Adipose tissue (tissue), 3 donors: ENCODE measurements around the gene USP47. TPM values are rescaled to one million over a fixed set of nuclear protein-coding genes. Genes with fewer than 3 reads are reported as not detected.
A peak's percentile ranks its signal among the peaks of the same experiment; 100 is the strongest.

Experiments used
- H3K27ac ChIP-seq: one replicate; pipeline ENCODE4 v1.5.1; 2013; ENCODE audit warnings: low read depth, low read length
- whole genome bisulfite sequencing, 3 donors: extraction: QIAGEN DNeasy Blood & Tissue Kit; methylation state at CpG; one replicate each; pipeline ENCODE4 v1.1.7; 2013; 5-methylcytosine and 5-hydroxymethylcytosine counted together
- polyA plus RNA-seq, 3 donors: library from polyadenylated mRNA; stranded (reverse); fragments of 200-250 nt; gene quantifications; one replicate each; pipeline ENCODE4 v1.2.3, GENCODE V29; 2013
- donor health status: healthy with polysubstance abuse.
- donor health status: Bipolar disorder and iron deficiency.
- donor health status: healthy.

The USP47 gene
- polyA plus RNA-seq, 3 donors, result 15.8 to 25.1 (median 18.3) TPM

DNA sequence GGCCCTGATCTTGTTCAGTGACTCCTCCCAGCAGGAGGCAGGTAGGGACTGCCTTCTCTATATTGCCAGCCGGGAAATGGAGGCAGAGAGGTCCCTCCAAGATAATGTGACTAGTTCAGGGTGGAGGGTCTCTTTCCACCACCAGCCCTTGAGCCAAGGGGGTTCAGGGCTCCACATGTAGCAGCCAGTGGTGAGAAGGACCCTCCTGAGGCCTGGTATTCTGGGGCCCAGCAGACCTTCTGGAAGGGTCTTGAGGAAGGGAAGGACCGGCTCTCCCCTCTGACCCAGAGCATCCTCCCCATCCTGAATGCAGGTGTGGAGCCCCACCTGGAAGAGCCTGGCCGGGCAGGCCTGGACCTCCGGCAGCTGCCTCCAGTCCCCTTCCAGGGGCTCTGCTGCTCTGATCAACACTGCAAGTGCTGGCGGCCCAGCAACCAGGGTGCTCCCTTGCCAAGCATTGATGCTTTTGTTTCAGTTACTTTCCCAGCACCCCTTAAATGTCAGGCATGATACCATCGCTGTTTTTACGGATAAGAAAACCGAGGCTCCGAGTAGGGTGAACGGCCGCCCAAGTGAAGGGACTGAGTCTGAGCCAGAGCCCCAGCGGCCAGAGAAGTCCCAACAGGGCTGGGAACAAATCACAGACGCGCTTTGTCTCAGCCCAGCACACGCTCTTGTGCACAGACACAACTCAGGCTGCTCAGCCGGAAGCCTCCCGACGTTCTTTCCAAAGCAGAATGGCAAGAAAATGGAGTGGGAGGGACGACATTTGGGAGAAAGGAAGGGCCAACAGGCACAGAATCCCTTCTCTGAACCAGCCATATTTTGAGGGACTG lies 127.8 kb downstream of the USP47 start:
- H3K27ac ChIP-seq, result no peak overlapping the region

DNA sequence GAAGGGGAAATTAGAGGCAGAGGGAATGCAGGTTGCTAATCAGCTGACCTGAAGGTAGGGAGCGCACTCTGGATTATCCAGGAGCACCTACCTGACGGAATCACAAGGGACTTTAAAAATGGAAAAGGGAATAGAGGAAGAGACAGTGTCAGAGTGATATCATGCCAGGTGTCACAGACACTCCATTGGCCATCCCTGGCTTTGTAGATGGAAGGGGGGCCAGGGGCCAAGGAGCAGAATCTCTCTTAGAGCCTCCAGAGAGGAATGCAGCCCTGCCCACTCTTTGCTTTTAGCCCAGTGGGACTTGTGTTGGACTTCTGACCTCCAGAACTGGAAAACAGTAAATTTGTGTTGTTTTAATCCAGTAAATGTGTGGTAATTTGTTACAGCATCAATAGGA lies 128.8 kb downstream of the USP47 start:
- no peak overlapping the region for H3K27ac ChIP-seq
- WGBS, 3 donors, result 79 to 99% (median 98%) methylated on average over 2 of the region's 2 CpGs

More for the DNA sequence above, 127.8 kb downstream of the USP47 start:
- 87 to 89% (median 88%) methylated on average over 19 of the region's 19 CpGs for WGBS, 3 donors

DNA sequence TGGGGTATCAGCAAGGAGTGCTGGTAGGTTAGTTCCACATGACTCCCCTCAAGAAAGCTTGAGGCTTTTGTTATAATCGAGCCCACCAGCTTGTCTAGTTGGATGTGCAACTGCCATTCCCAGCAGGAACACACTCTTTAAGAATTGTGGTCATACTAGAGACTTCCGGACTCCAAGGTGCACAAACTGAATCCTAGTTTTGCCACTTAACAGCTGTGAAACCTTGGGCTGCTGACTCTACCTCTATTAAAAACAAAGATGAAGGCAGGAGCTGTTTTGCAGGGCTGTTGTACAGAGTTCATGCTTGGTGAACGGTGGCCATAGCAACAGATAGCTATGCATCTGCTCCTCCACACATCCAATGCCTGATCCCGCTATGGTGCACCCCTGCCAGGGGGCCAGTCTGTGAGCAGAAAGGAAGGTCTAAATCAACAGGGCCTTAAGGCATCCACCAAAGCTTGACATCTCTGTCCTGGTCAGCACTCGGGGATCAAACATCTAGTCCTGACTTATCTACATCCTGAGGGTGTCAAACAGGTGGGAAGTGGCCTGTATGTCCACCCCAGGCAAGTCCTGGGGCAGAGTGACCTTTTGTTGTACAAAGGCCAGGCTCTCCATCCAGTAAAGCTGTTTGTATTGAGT lies 130.3 kb downstream of the USP47 start:
- H3K27ac ChIP-seq, result no peak overlapping the region
- 79 to 94% (median 91%) methylated on average over 5 of the region's 5 CpGs for WGBS, 3 donors

DNA sequence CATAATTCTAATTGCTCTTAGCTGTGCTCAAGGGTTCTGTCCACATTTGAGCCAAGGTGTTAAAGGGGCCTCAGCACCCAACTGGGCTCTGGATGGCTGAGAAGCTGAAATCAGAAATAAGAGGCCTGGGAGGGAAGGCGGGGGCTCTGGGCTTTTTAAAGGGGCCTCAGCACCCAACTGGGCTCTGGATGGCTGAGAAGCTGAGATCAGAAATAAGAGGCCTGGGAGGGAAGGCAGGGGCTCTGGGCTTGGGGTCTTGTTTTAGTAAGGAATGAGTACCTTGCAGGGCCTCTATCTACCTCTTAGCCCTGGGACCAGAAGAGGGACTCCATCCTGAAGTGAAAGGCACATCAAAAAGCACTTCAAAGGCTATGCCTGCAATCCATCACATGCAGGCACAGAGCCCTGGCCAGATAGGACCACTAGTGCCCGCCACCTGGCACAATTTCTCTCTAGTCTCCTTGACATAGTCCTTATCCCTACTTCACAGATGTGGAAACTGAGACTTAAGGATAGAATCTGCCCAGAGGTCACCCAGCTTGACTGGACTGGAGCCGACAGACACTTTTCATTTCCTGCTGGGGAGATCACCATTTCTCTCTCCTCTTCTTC lies 131.1 kb downstream of the USP47 start:
- 63 to 94% (median 65%) methylated on average over 3 of the region's 3 CpGs for WGBS, 3 donors
- no peak overlapping the region for H3K27ac ChIP-seq

DNA sequence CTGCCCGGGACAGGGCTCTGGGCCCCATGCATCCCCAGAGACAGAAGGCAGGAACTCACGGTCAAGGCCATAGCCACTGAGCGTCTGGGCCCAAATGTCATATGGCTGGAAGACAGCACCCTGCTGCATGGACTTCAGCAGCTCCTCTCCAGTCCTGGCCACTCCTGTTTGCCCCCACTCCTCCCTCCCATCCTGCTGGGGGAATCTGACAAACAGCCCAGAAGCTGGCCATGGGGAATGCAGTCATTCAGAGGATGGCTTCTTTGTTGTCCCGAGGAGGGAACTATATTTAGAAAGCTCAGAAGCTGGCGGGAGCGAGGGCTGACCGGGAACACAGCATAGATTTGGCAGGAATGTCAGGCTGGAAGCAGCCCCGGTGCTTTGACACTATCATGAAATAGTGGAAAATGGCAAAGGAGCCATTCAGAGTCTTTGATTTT lies 131.6 kb downstream of the USP47 start:
- no peak overlapping the region for H3K27ac ChIP-seq
- WGBS, 3 donors, result 31 to 42% (median 36%) methylated on average over 8 of the region's 8 CpGs

DNA sequence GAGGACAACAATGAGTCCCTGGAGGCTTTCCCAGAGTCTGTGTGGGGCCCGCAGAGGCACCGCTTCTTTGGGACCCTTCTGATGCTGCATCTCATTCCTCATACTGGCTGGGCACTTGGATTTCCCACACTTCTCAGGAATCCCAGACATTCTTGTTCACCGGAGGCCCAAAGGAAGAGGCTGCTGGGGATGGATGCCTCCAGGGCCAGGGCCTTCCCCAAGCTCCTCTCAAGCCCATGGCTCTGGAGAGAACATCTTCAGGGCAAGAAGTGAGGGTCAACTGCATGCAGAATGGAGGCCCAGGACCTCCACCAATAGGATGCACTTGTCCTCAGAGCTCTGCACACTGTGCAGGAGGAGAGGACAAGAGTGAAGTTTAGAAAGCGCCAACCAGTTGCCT lies 132.1 kb downstream of the USP47 start:
- H3K27ac ChIP-seq, result no peak overlapping the region
- WGBS, 3 donors, result 61 to 76% (median 76%) methylated on average over 4 of the region's 4 CpGs

DNA sequence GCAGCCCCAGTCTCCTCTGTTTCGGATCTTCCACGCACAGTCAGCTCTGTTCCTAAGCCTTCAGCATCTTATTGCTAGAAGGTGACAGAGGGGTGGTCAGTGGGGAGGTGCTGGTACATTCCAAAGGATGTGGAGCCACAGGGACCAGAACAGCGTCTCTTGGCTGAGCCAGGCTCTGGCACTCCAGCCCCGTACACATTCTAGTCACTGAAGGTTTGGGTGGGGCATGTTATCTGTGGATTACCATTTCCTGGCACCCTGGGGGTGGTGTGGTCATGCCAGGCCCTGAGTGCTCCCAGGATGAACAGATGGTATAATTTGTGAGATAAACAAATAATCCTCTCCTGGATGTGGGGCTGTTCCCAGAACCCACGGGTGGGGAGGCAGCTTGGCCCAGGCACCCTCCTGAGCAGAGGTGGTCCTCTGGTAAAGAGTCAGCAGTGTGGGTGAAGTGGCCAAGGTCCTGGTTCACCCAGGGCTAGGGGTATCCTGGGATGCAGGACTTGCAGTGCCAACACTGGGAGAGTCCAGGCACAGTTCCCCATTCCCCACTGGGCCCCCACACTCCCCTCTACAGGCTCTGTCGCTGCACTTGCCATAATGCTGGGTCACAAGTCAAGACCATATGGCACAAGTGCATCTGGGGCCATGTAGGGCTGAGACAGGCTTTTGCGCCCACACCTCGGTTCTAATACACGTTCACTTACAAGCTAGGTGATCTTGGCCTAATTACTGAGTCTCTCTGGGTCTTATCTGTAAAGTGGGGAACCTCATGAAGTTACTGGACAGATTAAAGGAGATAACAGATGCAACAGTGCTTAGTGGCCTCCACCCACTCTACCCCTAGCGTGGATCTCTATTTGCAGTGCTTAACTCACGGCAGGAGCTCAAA lies 133.7 kb downstream of the USP47 start:
- no peak overlapping the region for H3K27ac ChIP-seq
- 80 to 88% (median 82%) methylated on average over 11 of the region's 11 CpGs for WGBS, 3 donors

DNA sequence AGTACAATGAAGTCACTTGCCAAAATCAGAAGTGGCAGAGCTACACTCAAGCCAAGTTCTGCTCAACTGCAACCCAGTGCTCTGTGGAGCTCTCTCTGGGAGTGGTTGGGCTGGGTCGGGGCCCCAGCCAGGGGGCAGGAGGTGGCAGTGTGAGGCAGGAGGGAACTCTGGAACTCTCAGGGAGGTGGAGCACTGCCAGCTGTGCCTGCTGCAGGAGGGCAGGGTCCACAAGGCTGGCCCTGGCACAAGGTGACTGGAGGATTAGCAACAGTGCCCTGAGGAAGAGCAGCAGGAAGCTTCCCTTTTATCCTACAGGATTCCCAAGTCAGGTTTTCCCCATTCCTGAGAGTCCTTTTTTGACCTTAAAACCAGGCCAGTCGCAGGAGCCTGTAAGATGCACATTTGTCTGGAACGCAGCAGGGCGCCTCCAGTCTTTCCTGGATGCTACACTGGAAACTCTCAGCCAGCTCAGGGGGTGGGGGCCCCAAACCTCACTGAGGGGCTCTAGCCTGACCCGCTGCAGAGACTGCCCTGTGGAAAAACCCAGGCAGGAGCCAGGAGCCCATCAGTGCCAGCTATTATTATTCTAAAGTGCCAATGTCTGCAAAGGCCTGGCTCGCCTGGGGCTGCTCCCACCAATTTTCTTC lies 134.8 kb downstream of the USP47 start:
- 52 to 75% (median 61%) methylated on average over 6 of the region's 6 CpGs for WGBS, 3 donors
- H3K27ac ChIP-seq, result no peak overlapping the region

DNA sequence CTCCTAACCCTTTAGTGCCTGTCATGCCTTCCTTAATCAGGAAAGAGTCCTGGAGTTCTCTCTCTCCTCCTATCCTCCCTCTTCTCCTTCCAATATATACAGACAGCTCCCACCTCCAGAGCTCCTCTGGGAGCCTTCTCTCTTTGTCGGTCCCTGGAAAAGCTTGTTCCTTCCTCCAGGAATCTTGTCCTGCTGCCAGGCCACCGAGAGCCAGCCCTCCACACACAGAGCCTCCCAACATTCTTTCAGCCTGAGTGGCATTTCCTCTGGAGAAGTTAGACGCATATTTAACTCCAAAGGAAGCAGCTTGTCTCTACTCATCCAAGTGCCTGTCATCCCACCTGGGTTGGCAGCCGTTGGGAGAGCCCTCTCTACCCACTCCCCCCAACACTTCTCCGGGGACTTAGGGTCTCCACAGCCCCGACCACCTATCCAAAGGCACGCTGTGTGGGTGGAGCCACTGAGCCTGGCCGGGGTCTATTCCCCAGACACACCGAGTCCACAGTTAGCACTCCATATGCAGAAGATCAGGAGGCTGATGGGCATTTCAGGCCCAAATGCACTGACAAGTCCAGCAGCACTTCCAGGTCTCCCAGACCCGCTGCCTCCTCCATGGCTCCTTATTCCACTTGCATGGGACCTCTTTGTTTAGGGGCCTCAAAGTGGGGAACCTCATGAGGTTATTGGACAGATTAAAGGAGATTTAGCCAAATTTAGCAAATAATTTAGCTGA lies 135.6 kb downstream of the USP47 start:
- H3K27ac ChIP-seq, result no peak overlapping the region
- 32 to 58% (median 38%) methylated on average over 10 of the region's 10 CpGs for WGBS, 3 donors

DNA sequence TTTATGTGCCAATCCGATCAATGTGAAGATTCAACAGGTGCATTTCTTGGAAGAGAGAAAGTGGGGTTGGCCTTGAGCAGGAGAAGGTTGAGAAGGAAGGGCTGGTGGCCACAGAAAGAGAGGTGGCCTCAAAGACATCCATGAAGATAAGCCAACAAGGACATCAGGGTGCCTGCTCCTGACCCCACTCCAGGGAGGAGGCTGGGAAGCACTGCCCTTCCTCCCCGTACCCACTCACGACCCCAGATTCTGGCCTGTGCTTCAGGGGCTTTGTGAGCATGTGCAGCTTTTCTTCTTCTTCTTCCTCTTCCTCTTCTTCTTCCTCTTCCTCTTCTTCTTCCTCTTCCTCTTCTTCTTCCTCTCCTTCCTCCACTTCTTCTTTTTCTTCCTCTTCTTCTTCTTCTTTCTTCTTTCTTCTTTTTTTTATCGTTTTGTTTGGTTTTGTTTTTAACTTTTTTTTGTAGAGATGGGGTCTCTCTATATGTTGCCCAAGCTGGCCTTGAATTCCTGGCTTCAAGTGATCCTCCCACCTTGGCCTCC lies 136.4 kb downstream of the USP47 start:
- whole genome bisulfite sequencing, 3 donors, result 81 to 88% (median 84%) methylated on average over 4 of the region's 4 CpGs
- H3K27ac ChIP-seq, result no peak overlapping the region

DNA sequence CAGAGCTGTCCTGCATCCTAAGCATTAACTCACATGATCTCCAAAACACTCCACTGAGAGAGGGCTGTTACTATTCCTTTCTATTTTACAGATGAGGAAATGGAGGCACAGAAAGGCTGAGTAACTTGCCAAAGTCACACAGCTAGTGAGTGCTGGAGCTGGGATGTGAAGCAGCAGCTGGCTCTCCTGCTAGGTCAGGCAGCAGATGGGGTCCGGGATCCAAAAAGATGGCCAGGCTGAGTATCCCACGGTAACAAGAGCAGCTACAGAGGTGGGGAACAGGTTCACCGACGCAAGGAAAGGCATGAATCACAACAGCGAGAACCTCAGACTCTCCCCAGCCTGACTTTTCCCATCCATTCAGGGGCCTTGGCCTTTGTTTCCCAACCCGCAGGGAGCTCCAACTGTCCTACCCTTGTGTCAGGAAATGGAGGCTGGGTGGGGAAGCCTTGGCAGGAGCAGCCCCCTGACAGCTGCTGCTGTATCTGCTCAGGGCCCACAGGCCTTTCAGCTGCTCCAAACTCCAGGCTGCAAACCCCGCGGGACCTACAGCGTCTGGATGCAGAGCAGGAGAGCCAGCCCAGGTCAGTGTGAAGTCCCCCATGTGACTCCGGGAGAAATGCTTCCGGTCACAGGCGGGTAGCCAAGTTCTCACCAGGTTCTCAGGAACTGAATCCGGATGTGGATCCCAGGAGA lies 137.2 kb downstream of the USP47 start:
- H3K27ac ChIP-seq, result peak overlapping the region; percentile 28
- WGBS, 3 donors, result 46 to 58% (median 56%) methylated on average over 13 of the region's 13 CpGs

DNA sequence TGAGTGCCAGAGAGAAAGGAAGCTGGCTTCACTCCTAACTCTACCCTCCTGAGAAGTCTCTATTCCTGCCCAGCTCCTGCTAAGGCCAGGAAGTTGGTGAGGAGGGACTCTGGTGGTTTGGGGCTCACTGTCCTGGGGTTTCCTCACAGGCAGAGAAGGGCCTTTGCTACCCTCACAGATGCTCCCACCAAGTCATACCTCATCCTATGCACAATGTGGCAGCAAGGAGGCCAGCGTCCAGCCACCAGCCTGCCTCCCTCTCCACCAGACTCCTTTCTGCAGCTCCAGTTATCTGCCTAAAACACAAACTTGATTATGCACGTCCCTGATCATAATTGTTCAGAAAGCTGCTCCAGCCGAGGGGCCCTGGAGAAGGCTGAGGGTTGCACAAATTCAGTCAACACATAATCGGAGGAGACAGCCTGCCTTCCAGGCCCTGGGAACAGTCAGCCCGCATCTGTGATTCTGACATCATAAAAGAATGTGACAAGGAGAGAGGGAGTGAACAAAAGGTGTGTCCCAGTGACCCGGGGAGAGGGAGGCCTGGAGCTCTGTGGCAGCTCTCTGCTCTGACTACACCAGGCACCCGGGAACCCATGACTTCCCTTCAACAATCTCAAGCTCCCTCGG lies 137.8 kb downstream of the USP47 start:
- H3K27ac ChIP-seq, result no peak overlapping the region
- WGBS, 3 donors, result 58 to 67% (median 64%) methylated on average over 8 of the region's 8 CpGs

DNA sequence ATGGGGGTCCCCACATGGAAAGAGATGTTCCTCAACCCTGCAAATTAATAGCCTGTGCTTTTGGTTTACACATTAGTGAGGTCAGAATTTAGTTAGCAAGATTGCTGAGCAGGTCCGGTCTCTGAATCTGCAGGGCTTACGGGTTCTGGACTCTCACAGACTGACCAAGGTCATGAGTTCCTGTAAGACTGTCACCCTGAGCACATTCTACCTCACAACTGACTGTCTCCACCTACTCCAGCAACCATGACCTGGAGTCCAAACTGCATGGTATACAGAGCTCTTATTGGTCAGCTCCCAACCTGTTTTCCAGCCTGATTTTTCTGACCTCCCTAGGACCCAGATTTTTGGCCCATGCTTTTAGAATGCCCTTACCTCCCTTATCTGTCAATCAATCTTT lies 138.4 kb downstream of the USP47 start:
- WGBS, 3 donors, result 90 to 95% (median 94%) methylated on average over 2 of the region's 2 CpGs
- no peak overlapping the region for H3K27ac ChIP-seq

DNA sequence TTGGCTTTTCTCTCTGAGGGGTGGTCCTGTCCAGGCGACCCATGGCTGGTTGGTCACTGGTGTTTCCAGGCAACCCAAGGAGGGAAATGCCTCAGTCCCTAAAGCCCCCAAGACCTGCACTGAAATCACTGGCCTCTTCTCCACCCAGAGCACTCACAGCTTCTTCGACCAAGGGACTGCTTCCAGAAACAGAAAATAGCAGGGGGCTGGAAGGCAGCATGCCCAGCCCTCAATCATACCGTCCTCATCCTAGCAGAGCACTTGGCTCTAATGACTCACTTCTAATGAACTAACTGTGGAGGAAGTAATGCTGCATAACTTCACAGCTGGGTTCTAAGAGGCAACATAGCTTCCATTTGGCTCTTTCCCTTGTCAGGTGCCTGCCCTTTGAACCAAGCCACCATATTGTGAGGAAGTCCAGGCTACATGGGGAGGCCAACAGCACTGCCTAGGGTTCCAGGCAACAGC lies 139.1 kb downstream of the USP47 start:
- WGBS, 3 donors, result 94 to 99% (median 96%) methylated on average over 3 of the region's 3 CpGs
- H3K27ac ChIP-seq, result no peak overlapping the region

DNA sequence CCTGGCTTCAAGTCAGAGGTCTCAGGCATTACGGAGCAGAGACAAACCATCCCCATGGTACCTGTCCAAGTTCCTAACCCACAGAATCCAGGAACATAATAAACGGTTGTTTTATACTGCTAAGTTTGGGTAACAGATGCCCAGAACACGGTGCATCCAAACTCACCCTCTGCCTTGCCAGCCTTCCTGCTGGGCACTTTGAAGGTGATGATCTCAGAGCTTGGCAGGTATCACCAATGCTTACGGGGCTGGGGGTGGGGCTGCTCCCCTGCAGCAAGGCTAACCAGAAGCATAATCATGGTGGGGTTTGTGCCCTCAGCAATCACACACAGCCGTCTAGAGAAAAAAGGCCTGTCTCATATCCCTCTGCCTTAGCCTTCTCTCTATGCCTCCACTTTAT lies 139.6 kb downstream of the USP47 start:
- WGBS, 3 donors, result 92 to 97% (median 93%) methylated on average over 5 of the region's 5 CpGs
- H3K27ac ChIP-seq, result no peak overlapping the region

DNA sequence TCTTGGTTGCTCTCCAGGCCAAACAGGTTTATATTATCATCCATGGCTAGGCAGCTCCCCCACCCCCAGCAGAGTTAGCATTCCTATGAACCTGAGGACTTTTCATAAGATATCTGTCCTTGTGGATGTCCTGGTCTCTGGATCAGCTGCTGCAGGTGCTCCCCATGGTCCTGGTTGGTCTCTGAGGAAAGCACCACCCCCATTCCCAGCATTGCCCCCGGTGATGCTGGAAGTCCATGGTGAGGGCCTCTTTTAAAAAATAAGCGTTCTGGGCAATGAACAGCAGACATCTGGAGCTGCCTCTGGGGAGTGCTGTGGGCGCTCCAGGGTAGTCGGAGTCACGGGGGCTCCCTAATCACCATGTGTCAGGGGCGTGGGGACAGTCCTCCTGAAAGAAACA lies 140.1 kb downstream of the USP47 start:
- H3K27ac ChIP-seq, result no peak overlapping the region
- 88 to 92% (median 90%) methylated on average over 6 of the region's 6 CpGs for WGBS, 3 donors
